CD4-positive, CD25-positive, alpha-beta regulatory T cell (primary cell): Measurements from ENCODE around the gene NCKAP5L. TPM values are rescaled to one million over a fixed set of nuclear protein-coding genes. Genes with fewer than 3 reads are reported as not detected.

Source experiments
- ATAC-seq, 2 donors: fragments of 150-1000 bp; cut with Tn5 transposase; one replicate each; pipeline ENCODE4 v1.10.0; 2021; ENCODE audit warnings: low read depth in 2 of 2, moderate number of reproducible peaks in 2 of 2, moderate library complexity in 1 of 2
- DNase-seq, 3 donors: peaks; one replicate each; pipeline versions ENCODE4 v3.0.0 to v3.0.0-alpha.2; 2012 to 2022; ENCODE audit warnings: mixed read lengths in 1 of 3
- H3K27ac ChIP-seq: one replicate; pipeline ENCODE4 v1.7.0; 2013; ENCODE audit warnings: mild to moderate bottlenecking, low read length; ENCODE audit not compliant: insufficient read depth, poor library complexity, severe bottlenecking
- H3K27me3 ChIP-seq: one replicate; pipeline ENCODE4 v1.7.0; 2013; ENCODE audit warnings: low read length; ENCODE audit not compliant: control insufficient read depth, insufficient read depth
- H3K36me3 ChIP-seq: one replicate; pipeline ENCODE4 v1.7.0; 2013; ENCODE audit warnings: mild to moderate bottlenecking, low read length, moderate library complexity; ENCODE audit not compliant: control insufficient read depth, insufficient read depth
- H3K4me1 ChIP-seq: 2 replicates; pipeline ENCODE4 v1.7.0; 2013; ENCODE audit warnings: mild to moderate bottlenecking, low read length; ENCODE audit not compliant: insufficient read depth, control insufficient read depth, poor library complexity, severe bottlenecking
- H3K4me3 ChIP-seq: one replicate; pipeline ENCODE4 v1.7.0; 2013; ENCODE audit warnings: low read depth, mild to moderate bottlenecking, low read length, moderate library complexity
- H3K9me3 ChIP-seq, 2 experiments: 1 replicate in 1 of 2; 2 replicates in 1 of 2; pipeline ENCODE4 v1.7.0; 2013; ENCODE audit warnings: low read length in 2 of 2, mild to moderate bottlenecking in 1 of 2, moderate library complexity in 1 of 2; ENCODE audit not compliant: control insufficient read depth in 2 of 2
- H3K27ac Mint-ChIP-seq, 3 donors: one replicate each; pipeline ENCODE4 v1.8.0; 2020 to 2022; ENCODE audit warnings: mild to moderate bottlenecking in 3 of 3, mixed read lengths in 3 of 3, moderate library complexity in 2 of 3
- H3K27me3 Mint-ChIP-seq: one replicate; pipeline ENCODE4 v1.8.0; 2022; ENCODE audit warnings: mild to moderate bottlenecking, mixed read lengths
- H3K36me3 Mint-ChIP-seq: one replicate; pipeline ENCODE4 v1.8.0; 2020; ENCODE audit warnings: mixed read lengths
- H3K4me1 Mint-ChIP-seq, 4 donors: one replicate each; pipeline ENCODE4 v1.8.0; 2020 to 2022; ENCODE audit warnings: mixed read lengths in 4 of 4, mild to moderate bottlenecking in 1 of 4
- H3K4me3 Mint-ChIP-seq, 4 donors: one replicate each; pipeline ENCODE4 v1.8.0; 2020 to 2022; ENCODE audit warnings: mild to moderate bottlenecking in 4 of 4, mixed read lengths in 4 of 4, moderate library complexity in 3 of 4
- H3K9me3 Mint-ChIP-seq, 7 donors: one replicate each; pipeline ENCODE4 v1.8.0; 2020 to 2022; ENCODE audit warnings: mixed read lengths in 7 of 7, mild to moderate bottlenecking in 3 of 7, moderate library complexity in 2 of 7
- polyA plus RNA-seq, 4 donors: library from polyadenylated mRNA; unstranded; fragments of 300-500 nt; fragmentation: Illumina TruSeq; gene quantifications; one replicate each; pipeline ENCODE4 v1.2.3, GENCODE V29; 2021
- total RNA-seq: library from RNA; stranded (reverse); gene quantifications from one replicate; pipeline ENCODE4 v1.2.3, GENCODE V29; 2022

The NCKAP5L gene
- total and polyA plus RNA-seq, 5 donors from 2014 or later = 0.18 to 7.8 (median 0.73) TPM

- no peaks in the 10 kb centered on the region for H3K9me3 Mint-ChIP-seq
- Histone ChIP-seq H3K4me1 (no peaks in the 10 kb centered on the region), H3K27me3 (no peaks in the 10 kb centered on the region), H3K4me3 (no peak overlapping the region), H3K36me3 (peaks cover 3% of the 10 kb centered on the region), H3K9me3 (no peaks in the 10 kb centered on the region), H3K27ac (no peak overlapping the region)
- H3K4me3 Mint-ChIP-seq = no peak overlapping the region
- no peak for DNase-seq
- H3K4me1 Mint-ChIP-seq = no peaks in the 10 kb centered on the region
- no peak for ATAC-seq
- peaks cover 19% of the 10 kb centered on the region for H3K36me3 Mint-ChIP-seq
- no peaks in the 10 kb centered on the region for H3K27me3 Mint-ChIP-seq
- no peak overlapping the region for H3K27ac Mint-ChIP-seq
These were observed 27.6 kb downstream of the NCKAP5L start for GRCh38 chr12:49800421-49801140.

- no peak overlapping the region for H3K27ac Mint-ChIP-seq
- peaks cover 6% of the 10 kb centered on the region for H3K27me3 Mint-ChIP-seq
- no peaks in the 10 kb centered on the region for H3K9me3 ChIP-seq
- no peak overlapping the region for H3K27ac ChIP-seq
- H3K4me3 Mint-ChIP-seq = no peak overlapping the region
- no peak overlapping the region for H3K4me3 ChIP-seq
- peaks cover 13% of the 10 kb centered on the region for H3K36me3 Mint-ChIP-seq
- ATAC-seq (no peak), DNase-seq (no peak)
- no peaks in the 10 kb centered on the region for H3K4me1 Mint-ChIP-seq
- no peaks in the 10 kb centered on the region for H3K9me3 Mint-ChIP-seq
- H3K27me3 ChIP-seq = no peaks in the 10 kb centered on the region
- H3K4me1 ChIP-seq = no peaks in the 10 kb centered on the region
- H3K36me3 ChIP-seq = peaks cover 3% of the 10 kb centered on the region
These were observed 29.3 kb downstream of the NCKAP5L start for GRCh38 chr12:49798934-49799333.

GRCh38 chr12:49798248-49798647 is 30.0 kb downstream of the NCKAP5L start:
- H3K36me3 Mint-ChIP-seq = peaks cover 13% of the 10 kb centered on the region
- no peak overlapping the region for H3K27ac Mint-ChIP-seq
- peaks cover 6% of the 10 kb centered on the region for H3K27me3 Mint-ChIP-seq
- no peak overlapping the region for H3K27ac ChIP-seq
- H3K4me3 Mint-ChIP-seq = no peak overlapping the region
- DNase-seq (no peak), ATAC-seq (no peak)
- no peak overlapping the region for H3K4me3 ChIP-seq
- no peaks in the 10 kb centered on the region for H3K9me3 ChIP-seq
- peaks cover 3% of the 10 kb centered on the region for H3K36me3 ChIP-seq
- H3K4me1 ChIP-seq = no peaks in the 10 kb centered on the region
- no peaks in the 10 kb centered on the region for H3K9me3 Mint-ChIP-seq
- H3K27me3 ChIP-seq = no peaks in the 10 kb centered on the region
- H3K4me1 Mint-ChIP-seq = no peaks in the 10 kb centered on the region

- Mint-ChIP-seq H3K4me3 (no peak overlapping the region), H3K27me3 (peaks cover 6% of the 10 kb centered on the region), H3K4me1 (no peaks in the 10 kb centered on the region), H3K27ac (no peak overlapping the region), H3K9me3 (no peaks in the 10 kb centered on the region), H3K36me3 (peaks cover 9% of the 10 kb centered on the region)
- H3K36me3 ChIP-seq = no peaks in the 10 kb centered on the region
- ATAC-seq (no peak), DNase-seq (no peak)
- no peak overlapping the region for H3K4me3 ChIP-seq
- H3K4me1 ChIP-seq = no peaks in the 10 kb centered on the region
- no peaks in the 10 kb centered on the region for H3K9me3 ChIP-seq
- H3K27ac ChIP-seq = no peak overlapping the region
- H3K27me3 ChIP-seq = no peaks in the 10 kb centered on the region
These were observed 30.8 kb downstream of the NCKAP5L start for GRCh38 chr12:49797449-49797776.

- no peaks in the 10 kb centered on the region for H3K9me3 ChIP-seq
- DNase-seq = no peak
- H3K36me3 ChIP-seq = no peaks in the 10 kb centered on the region
- H3K4me3 ChIP-seq = no peak overlapping the region
- H3K4me1 Mint-ChIP-seq = no peaks in the 10 kb centered on the region
- H3K27ac ChIP-seq = no peak overlapping the region
- no peak for ATAC-seq
- H3K4me1 ChIP-seq = no peaks in the 10 kb centered on the region
- H3K27ac Mint-ChIP-seq = no peak overlapping the region
- H3K36me3 Mint-ChIP-seq = peaks cover 9% of the 10 kb centered on the region
- H3K9me3 Mint-ChIP-seq = no peaks in the 10 kb centered on the region
- H3K27me3 ChIP-seq = no peaks in the 10 kb centered on the region
- peaks cover 6% of the 10 kb centered on the region for H3K27me3 Mint-ChIP-seq
- H3K4me3 Mint-ChIP-seq = no peak overlapping the region
These were observed 31.4 kb downstream of the NCKAP5L start for GRCh38 chr12:49796606-49797448.

GRCh38 chr12:49796155-49796554 is 32.1 kb downstream of the NCKAP5L start:
- Mint-ChIP-seq H3K36me3 (peaks cover 9% of the 10 kb centered on the region), H3K27me3 (peaks cover 6% of the 10 kb centered on the region), H3K27ac (no peak overlapping the region), H3K4me3 (no peak overlapping the region), H3K4me1 (no peaks in the 10 kb centered on the region), H3K9me3 (no peaks in the 10 kb centered on the region)
- Histone ChIP-seq H3K36me3 (no peaks in the 10 kb centered on the region), H3K27me3 (no peaks in the 10 kb centered on the region), H3K27ac (no peak overlapping the region), H3K4me1 (no peaks in the 10 kb centered on the region), H3K4me3 (no peak overlapping the region), H3K9me3 (no peaks in the 10 kb centered on the region)
- ATAC-seq = no peak
- DNase-seq = no peak

GRCh38 chr12:49795654-49796105 is 32.5 kb downstream of the NCKAP5L start:
- no peaks in the 10 kb centered on the region for H3K27me3 ChIP-seq
- ATAC-seq (no peak), DNase-seq (no peak)
- H3K27ac ChIP-seq = no peak overlapping the region
- H3K4me1 ChIP-seq = no peaks in the 10 kb centered on the region
- no peak overlapping the region for H3K27ac Mint-ChIP-seq
- H3K9me3 Mint-ChIP-seq = no peaks in the 10 kb centered on the region
- H3K27me3 Mint-ChIP-seq = peaks cover 6% of the 10 kb centered on the region
- H3K36me3 ChIP-seq = no peaks in the 10 kb centered on the region
- H3K9me3 ChIP-seq = no peaks in the 10 kb centered on the region
- H3K4me1 Mint-ChIP-seq = no peaks in the 10 kb centered on the region
- no peak overlapping the region for H3K4me3 Mint-ChIP-seq
- H3K36me3 Mint-ChIP-seq = peaks cover 9% of the 10 kb centered on the region
- no peak overlapping the region for H3K4me3 ChIP-seq
